Fibroblast of skin of scalp (primary cell): ENCODE data around the gene HES2.
"Not testable (repeated sequence)": the region's sequence is repeated elsewhere in the genome, so short reads cannot be mapped to it uniquely, and the experiment has no call there.

Experiments
- DNase-seq: peaks from one replicate; pipeline ENCODE4 v3.0.0-alpha.2; 2013

The HES2 gene

DNA sequence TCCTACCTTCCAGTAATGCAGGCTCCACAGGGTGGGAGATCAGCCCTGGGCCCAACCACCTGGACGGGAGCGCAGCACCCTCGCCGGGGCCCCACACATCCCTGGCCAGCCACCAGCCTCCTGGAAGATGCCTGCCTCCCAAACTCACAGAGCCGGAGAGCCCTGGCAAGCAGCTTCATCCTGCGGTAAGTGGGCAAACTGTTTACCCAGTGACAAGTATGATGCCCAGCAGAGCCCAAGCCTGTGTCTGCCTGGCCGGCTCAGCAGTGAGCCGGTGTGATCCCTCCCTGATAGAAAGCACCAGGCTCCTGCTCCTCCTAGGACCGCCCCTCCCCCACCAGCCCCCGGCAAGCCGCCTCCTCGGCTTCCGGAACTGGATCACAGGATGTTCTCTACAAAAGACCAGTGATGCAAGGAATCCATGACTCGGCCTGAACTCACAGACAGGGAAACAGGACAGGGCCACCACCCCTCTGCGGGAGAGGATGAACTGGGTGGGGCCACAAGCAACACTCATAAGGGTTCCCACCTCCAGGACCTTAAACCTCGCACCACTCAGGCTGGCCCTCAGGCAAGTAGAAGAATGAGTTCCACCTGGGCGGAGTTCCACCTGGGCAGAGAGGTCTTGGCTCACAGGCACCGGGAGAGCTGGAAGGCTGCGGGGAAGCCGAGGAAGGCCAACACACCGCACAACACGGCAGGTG lies 34.1 kb downstream of the HES2 start:
- peak; percentile 72 for DNase-seq

GRCh38 chr1:6384962-6385361 lies 34.8 kb downstream of the HES2 start:
- DNase-seq = no peak

- no peak for DNase-seq
Observed at GRCh38 chr1:6384135-6384534, 35.6 kb downstream of the HES2 start.

- no peak for DNase-seq
Observed at GRCh38 chr1:6380037-6380436, 39.7 kb downstream of the HES2 start.

- no peak for DNase-seq
Observed at GRCh38 chr1:6378096-6378746, 41.5 kb downstream of the HES2 start.

DNA sequence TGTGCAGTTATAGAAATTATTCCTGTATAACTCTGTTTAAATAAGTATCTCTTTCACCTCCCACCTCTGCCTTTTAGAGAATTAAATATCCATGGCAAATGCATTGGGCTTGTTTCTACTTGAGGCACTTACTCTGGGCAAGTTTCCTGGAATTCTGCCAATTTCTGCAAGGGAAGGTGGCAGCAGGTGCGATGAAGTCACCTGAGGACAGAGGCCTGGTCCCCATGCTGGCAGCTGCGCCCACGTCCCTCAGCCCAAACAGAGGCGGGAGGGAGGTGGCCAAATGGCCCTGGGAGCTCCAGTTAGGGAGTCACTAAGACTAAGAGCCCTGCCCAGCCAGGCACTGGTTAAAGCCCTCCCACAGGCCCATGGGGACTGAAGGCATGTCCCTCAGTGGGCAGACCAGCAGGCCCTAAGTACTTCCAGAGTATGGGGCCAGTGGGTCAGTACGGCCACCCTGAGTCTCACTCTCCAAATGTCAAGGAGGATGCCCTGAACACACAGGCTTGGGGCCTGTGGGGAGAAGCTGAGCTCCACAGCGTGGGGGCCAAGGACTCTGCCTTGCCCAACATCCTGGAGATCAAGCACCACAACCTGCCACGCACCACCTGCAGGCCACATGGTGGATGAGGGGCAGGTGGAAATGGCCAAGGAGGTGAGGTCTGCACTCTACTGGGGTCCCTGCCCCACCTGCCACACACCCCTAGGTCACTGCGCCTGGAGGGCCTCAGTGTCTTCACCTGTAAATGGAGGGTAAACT lies 45.6 kb downstream of the HES2 start:
- DNase-seq = no peak

GRCh38 chr1:6372236-6372635 lies 47.5 kb downstream of the HES2 start:
- not testable (repeated sequence) for DNase-seq

- DNase-seq = no peak
Observed at GRCh38 chr1:6370006-6370405, 49.7 kb downstream of the HES2 start.

DNA sequence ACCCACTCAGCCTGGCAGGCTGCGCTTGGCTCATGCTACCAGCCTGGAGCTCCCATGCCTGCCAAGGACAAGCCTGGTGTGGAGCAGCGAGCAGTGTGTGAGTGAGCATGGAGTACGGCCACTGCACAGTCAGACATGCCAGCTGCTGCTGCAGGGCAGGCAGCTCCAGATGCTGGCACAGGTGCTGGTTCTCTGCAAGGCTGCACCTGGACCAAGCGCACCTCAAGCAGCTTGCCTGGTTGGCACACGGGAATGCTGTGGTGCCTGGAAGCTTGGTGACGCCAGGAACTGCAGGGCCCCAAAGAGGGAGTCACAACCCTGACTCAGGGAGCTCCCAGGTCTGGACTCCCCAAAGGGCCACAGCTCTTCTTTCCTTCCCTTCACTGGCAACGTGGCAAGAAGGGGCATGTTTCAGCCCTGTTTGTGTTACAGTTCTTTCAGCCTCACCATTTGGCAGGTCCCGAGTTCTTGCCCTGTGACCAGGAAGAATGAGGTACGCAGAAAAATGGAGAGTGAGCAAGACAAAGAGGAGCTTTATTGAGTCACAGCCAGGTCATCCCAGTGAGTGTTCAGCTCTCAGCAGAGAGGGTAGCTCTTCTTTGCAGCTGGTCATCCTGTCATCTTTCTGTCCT lies 52.2 kb downstream of the HES2 start:
- DNase-seq = no peak

DNA sequence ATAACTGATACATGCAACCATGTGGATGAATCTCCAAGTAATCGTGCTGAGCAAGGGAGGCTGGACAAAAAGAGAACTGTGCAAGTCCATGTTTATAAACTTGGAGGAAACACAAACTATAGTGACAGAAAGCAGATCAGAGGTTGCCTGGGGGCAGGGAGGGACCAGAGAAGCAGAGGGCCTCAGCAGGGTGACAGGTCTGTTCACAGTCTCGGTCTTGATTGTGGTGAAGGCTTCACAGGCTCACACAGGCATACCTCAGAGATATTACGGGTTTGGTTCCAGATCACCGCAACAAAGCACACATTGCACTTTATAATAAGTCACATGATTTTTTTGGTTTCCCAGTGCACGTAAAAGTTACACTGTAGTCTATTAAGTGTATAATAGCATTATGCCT lies 54.7 kb downstream of the HES2 start:
- no peak for DNase-seq

- peak; percentile 49 for DNase-seq
Observed at GRCh38 chr1:6363085-6363884, 56.4 kb downstream of the HES2 start.
